PC-9 (cell line): ENCODE data around the gene TXNDC8.

ENCODE experiments used
- EZH2 ChIP-seq: fragments of 200-600 bp; sonication (generic); IDR thresholded peaks from 2 replicates; pipeline ENCODE4 v1.8.0; 2017; ENCODE audit warnings: antibody characterized with exemption, low read depth
- TF ChIP-seq, protein P1 (sequence below): fragments of 200-600 bp; sonication (generic); conservative IDR thresholded peaks from 2 replicates; pipeline ENCODE4 v1.6.1; 2017; ENCODE audit warnings: mixed run types, antibody characterized with exemption, mild to moderate bottlenecking, moderate library complexity

DNA sequence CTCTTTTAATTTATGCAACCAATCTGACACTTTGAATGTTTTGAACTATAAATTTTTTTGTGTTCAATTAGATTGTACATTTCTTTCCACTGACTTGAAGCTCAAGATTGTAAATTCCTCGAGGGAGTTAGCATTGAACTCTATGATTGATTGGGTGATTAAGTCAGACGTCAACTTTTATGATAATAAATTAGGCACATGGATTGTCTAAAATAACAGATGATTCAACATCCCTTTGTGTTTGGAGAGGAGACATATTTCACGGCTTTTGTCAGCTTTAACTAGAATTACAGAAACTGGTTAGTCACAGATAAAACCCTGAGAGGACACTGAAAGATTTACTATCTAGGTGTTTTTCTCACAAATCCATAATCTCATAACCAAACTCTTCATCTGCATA, 32.7 kb upstream of the TXNDC8 start:
- TF ChIP-seq, protein P1, sequence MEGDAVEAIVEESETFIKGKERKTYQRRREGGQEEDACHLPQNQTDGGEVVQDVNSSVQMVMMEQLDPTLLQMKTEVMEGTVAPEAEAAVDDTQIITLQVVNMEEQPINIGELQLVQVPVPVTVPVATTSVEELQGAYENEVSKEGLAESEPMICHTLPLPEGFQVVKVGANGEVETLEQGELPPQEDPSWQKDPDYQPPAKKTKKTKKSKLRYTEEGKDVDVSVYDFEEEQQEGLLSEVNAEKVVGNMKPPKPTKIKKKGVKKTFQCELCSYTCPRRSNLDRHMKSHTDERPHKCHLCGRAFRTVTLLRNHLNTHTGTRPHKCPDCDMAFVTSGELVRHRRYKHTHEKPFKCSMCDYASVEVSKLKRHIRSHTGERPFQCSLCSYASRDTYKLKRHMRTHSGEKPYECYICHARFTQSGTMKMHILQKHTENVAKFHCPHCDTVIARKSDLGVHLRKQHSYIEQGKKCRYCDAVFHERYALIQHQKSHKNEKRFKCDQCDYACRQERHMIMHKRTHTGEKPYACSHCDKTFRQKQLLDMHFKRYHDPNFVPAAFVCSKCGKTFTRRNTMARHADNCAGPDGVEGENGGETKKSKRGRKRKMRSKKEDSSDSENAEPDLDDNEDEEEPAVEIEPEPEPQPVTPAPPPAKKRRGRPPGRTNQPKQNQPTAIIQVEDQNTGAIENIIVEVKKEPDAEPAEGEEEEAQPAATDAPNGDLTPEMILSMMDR, result no peak
- TF ChIP-seq EZH2, result no peak
